ENCODE results near the gene TBCC.

DNA sequence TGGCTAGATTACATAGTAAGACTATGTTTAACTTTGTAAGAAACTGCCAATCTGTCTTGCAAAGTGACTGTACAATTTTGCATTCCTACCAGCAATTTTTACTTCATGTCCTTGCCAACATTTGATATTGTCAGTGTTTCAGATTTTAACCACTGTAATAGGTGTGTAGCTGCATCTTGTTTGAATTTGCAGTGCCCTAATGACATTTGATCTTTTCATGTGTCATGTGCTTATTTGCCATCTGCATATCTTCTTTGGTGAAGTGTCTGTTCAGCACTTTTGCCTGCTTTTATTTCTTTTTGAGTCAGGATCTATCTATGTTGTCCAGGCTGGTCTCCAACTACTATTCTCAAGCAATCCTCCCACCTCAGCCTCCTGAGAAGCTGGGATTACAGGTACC lies 21.1 kb downstream of the TBCC start:
- TF ChIP-seq SIN3A (IDR thresholded peaks at IDR 0.05; ENCODE audit: borderline replicate concordance, insufficient read depth, low read length) (no peak), POLR2AphosphoS5 (IDR thresholded peaks at IDR 0.05; ENCODE audit: low read depth, low read length) (no peak)

Data from PFSK-1 (cell line).